Measurements from ENCODE around the gene FAM78A.

DNA sequence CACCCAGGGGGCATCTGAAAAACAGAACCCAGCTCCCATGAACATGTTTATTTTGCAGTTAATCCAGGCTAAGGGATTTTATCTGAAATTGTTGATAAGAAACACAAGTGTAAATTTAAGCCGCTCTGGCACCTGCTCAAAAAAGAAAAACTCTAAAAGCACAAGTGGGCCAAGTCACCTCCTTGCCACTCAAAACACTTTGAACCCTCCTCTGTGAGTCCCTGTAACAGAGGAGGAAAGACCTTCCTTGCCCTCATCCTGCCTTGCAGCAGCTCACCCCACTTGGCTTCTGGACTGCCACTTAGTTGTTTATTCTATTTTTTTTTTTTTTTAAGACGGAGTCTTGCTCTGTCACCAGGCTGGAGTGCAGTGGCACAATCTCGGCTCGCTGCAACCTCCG, 39.5 kb downstream of the FAM78A start:
- TF ChIP-seq CTCF (conservative IDR thresholded peaks at IDR 0.05) (no peak), EZH2 (IDR thresholded peaks at IDR 0.05; ENCODE audit: low read depth) (no peak)

All from PC-9 (cell line).